GM19467 (cell line): ENCODE results near the gene TP53BP2.

ENCODE experiments used
- ATAC-seq: cut with Tn5 transposase; IDR thresholded peaks from one replicate; pipeline ENCODE4 v1.9.1; 2021; ENCODE audit warnings: mild to moderate bottlenecking, moderate library complexity; ENCODE audit not compliant: unreplicated experiment

Gene TP53BP2

DNA sequence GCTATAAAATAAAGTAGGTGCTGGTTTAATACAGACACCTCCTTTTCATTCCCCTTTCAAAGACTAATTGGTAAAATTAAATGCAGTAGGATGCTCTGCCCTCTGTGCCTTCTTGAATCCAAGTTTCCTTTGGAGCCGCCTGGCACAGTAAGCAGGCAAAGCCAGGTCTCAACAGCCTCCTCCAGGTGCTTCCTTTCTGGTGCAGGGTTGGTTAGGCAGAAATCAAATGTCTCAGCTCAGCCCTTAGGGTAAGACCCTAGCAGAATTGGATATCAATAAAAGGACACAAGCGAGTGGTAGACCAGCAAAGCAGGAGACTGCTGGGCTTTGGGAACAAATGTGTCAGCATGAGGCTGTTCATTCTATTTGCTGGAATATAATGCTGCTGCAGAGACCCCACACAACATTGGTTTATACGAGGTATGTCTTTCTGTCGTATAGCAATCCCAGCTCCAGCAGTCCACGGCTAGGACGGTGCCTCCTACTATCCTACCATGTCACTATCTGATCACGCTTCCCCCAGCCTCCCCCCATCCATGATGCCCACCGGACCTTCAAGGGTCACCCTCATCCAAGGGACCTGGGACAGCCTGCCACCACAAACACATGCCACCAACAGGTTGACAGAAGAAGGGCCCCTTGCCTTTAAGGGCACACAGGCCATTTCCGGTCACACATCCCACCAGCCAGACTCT lies 75.0 kb downstream of the TP53BP2 start:
- ATAC-seq: no peak

- no peak for ATAC-seq
Observed at GRCh38 chr1:223765719-223766340, 79.9 kb downstream of the TP53BP2 start.

- ATAC-seq: no peak
Observed at GRCh38 chr1:223765036-223765718, 80.6 kb downstream of the TP53BP2 start.

DNA sequence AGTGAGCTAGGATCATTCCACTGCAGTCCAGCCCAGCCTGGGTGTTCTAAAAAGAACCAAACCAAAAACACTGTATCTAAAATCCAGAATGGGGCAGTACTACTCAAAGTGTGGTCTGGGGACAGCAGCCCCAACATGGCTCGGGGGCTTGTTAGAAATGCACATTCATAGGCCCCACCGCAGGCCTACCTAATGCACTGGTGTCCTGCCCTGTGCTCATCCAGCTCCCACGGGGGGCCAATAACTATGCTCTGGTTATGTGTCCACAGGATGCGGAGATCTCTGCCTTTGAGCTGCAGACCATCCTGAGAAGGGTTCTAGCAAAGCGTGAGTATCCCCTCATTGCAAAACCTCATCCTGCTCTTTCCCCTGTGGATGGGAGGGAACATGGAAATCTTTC lies 81.9 kb downstream of the TP53BP2 start:
- no peak for ATAC-seq

- no peak for ATAC-seq
Observed at GRCh38 chr1:223763251-223763650, 82.5 kb downstream of the TP53BP2 start.

GRCh38 chr1:223761411-223761810 lies 84.3 kb downstream of the TP53BP2 start:
- ATAC-seq: no peak

DNA sequence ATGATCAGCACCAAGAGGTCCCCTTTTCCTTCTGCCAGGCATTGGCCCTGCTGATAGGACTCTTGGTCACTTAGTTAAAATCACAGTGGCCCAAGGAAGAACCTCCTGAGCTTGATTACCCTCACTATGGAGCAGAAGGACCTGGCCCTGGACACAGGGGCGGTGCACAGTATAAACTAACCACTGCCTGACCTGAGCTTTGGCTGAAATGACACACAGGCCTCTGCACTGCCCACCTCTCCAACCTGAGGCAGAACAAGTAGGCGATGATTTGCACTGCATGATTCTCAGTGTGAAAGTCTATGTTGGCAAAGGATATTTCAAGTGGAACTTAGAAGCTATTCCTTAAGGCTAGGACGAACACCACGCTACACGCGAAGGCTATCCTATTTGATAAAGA lies 84.9 kb downstream of the TP53BP2 start:
- ATAC-seq: no peak

DNA sequence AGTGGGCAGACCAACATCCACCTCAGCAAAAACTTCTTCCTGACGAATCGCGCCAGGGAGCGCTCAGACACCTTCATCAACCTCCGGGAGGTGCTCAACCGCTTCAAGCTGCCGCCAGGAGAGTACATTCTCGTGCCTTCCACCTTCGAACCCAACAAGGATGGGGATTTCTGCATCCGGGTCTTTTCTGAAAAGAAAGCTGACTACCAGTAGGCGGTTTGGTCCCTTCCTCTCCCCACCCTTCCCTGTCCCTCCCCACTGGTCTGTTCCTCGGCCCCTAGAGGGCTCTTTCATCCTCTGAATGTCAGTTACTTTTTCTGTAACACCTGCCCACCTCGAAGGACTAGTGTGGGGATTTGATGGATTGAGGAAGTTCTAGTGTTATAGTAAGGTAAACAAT lies 86.5 kb downstream of the TP53BP2 start:
- ATAC-seq: no peak

GRCh38 chr1:223758734-223759133 lies 87.0 kb downstream of the TP53BP2 start:
- ATAC-seq: no peak

GRCh38 chr1:223756806-223757700 lies 88.7 kb downstream of the TP53BP2 start:
- no peak for ATAC-seq

GRCh38 chr1:223755992-223756775 lies 89.6 kb downstream of the TP53BP2 start:
- no peak for ATAC-seq

GRCh38 chr1:223755432-223755792 lies 90.3 kb downstream of the TP53BP2 start:
- no peak for ATAC-seq

GRCh38 chr1:223754681-223755431 lies 90.9 kb downstream of the TP53BP2 start:
- no peak for ATAC-seq

DNA sequence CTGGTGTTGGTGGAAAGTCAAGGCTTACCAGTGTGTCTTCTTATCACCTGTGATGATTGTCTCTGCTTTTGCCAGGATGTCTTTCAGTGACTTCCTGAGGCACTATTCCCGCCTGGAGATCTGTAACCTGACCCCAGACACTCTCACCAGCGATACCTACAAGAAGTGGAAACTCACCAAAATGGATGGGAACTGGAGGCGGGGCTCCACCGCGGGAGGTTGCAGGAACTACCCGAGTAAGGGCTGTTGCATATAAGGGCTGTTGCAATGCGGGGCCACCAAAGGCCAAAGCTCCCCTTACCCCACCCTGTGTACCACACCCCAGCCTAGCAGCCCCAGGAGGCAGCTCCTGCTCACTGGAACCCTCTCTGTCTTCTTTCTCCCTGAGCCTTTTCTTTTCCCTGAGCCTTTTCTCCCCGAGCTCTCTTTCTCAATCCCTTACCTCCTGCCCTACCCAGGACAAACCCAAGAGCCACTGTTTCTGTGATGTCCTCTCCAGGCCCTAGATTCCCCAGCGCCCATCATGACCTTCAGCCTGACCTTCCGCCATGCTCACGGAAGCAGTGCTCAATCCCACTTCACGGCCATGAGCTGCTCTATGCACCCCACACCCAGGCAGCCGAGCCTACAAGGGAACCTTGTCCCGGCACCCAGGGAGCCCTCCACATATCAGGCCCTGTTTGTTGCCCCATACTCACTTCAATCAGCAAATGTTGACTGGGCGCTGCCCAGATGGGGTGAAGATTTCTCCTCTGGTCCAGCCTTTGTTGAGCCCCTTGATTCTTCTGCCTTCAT lies 92.8 kb downstream of the TP53BP2 start:
- ATAC-seq: no peak

DNA sequence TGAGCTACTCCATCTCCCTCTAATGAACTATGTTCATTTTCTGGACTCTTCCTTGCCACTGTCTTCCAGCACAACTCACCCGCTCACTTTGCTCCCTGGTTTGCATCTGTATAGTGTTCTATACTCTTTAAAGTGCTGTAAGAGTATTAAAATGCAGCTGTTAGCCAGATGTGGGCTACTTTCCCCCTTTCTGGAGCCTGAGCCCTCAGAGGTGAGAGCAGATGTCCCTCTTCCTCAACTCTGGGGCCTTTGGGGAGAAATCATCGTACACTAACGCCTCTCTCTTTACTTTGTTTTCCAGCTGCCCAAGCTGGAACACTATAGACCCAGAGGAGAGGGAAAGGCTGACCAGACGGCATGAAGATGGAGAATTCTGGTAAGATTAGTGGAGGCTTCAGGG lies 94.1 kb downstream of the TP53BP2 start:
- no peak for ATAC-seq

- ATAC-seq: no peak
Observed at GRCh38 chr1:223750730-223751570, 94.8 kb downstream of the TP53BP2 start.

- ATAC-seq: peak; percentile 81
Observed at GRCh38 chr1:223748773-223749733, 96.7 kb downstream of the TP53BP2 start.
